ENCODE measurements around the gene SH2B3.
"Not testable (repeated sequence)": the region's sequence is repeated elsewhere in the genome, so short reads cannot be mapped to it uniquely, and the experiment has no call there.

Gene SH2B3

DNA sequence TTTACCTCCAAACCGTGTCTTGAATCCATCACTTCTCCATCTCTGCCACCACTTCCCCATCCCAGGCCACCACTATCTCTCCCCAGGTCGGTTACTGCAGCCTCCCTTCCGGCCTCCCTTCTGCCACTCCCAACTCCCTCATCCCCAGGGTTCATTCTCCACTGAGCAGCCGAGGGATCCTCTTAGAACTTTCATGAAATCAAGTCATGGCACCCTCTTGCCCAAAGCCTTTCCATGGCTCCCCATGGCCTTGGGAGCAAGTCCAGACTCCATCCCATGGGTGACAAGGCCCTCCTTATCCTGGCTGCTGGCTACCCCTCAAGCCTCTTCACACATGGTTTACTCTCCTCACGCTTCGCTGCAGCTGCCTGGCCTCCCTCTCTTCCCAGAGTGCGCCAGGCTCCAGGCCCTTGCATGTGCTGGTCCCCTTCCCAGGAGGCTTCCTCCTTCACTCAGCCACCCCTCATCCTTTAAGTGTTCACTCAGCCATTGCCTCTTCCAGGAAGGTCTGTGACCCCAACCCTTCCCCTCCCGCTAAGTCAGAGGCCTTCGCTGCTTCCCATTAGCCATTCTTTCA, 17.9 kb upstream of the SH2B3 start:
- TF ChIP-seq, protein P1, sequence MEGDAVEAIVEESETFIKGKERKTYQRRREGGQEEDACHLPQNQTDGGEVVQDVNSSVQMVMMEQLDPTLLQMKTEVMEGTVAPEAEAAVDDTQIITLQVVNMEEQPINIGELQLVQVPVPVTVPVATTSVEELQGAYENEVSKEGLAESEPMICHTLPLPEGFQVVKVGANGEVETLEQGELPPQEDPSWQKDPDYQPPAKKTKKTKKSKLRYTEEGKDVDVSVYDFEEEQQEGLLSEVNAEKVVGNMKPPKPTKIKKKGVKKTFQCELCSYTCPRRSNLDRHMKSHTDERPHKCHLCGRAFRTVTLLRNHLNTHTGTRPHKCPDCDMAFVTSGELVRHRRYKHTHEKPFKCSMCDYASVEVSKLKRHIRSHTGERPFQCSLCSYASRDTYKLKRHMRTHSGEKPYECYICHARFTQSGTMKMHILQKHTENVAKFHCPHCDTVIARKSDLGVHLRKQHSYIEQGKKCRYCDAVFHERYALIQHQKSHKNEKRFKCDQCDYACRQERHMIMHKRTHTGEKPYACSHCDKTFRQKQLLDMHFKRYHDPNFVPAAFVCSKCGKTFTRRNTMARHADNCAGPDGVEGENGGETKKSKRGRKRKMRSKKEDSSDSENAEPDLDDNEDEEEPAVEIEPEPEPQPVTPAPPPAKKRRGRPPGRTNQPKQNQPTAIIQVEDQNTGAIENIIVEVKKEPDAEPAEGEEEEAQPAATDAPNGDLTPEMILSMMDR (IDR thresholded peaks at IDR 0.05; ENCODE audit: borderline replicate concordance, control extremely low read depth, extremely low read depth, insufficient read depth, missing control alignments), result no peak

DNA sequence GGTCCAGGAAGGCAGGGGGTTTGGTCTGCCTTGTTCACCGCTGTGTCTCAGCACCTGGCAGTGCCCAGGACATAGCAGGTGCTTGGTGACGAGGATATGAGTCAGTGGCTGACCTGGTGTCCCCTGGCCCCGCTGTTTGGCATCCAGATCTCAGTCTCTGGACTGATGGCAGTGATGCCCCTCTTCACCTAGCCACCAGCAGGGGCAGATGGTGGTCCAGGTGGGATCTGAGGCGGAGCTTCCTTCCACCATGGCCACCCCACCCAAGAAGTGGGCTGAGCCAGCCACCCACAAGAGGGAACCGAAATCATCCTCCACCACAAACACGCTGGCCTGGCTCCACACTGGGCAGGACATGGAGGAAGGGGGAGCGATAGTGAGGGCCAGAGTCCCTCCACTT, 16.1 kb upstream of the SH2B3 start:
- peak; percentile 10 for DNase-seq (ENCODE audit: low spot score)
- TF ChIP-seq, protein P1 (IDR thresholded peaks at IDR 0.05; ENCODE audit: borderline replicate concordance, control extremely low read depth, extremely low read depth, insufficient read depth, missing control alignments), result no peak
- in situ Hi-C loops (cut with MboI; ENCODE audit: low sequenced_read_pairs, unreplicated experiment), result loop anchor here (10.0 kb wide), 1 partner anchor 135 kb away; no protein-coding TSS in a partner anchor

More for the DNA sequence above, 17.9 kb upstream of the SH2B3 start:
- no peak for DNase-seq (ENCODE audit: low spot score)
- in situ Hi-C loops (cut with MboI; ENCODE audit: low sequenced_read_pairs, unreplicated experiment), result no loop called here

DNA sequence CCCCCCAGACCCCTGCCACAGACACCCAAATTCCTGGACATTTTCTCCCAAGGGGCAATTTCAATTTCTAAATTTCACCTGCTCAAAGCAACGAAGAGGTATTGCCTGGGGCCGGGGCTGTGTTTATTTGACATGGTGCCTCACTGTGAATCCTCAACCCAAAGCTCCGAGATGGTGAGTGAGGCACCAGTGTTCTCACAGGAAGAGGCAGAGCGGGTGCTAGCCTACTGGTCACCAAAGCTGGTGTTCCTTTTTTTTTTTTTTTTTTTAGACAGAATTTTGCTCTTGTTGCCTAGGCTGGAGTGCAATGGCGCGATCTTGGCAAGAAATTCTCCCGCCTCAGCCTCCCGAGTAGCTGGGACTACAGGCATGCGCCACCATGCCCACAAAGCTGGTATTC, 14.8 kb upstream of the SH2B3 start:
- in situ Hi-C loops (cut with MboI; ENCODE audit: low sequenced_read_pairs, unreplicated experiment), result loop anchor here (10.0 kb wide), 1 partner anchor 134 kb away; no protein-coding TSS in a partner anchor
- DNase-seq (ENCODE audit: low spot score), result no peak
- TF ChIP-seq, protein P1 (IDR thresholded peaks at IDR 0.05; ENCODE audit: borderline replicate concordance, control extremely low read depth, extremely low read depth, insufficient read depth, missing control alignments), result no peak

DNA sequence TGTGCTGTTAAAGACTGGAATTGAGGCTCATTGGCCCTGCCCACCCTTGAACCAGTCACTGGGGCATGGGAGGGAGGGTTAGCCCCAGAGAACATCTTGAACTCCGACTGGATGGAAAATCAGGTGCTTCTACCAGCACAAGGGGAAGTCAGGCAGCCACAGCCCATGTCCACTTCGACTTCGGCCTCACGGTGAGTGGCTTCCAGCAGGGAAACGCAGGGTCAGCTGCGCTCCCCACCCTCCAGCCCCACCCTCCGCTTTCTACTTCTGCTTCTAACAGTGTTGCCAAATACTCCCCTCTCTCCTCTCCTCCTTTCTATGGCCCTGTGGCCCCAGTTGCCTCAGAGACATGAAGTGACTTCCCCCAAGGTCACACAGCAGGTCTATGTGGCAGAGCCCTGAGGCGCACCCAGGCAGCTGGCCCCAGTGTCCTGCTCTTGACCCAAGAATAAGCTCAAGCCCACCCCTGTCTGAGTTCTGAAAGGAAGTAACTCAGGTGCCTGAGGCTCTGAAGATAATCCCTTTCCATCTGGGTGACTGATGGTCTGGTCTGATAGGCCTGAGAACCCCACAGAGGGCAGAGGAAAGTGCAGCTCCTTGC, 11.9 kb upstream of the SH2B3 start:
- DNase-seq (ENCODE audit: low spot score), result peak; percentile 6
- in situ Hi-C loops (cut with MboI; ENCODE audit: low sequenced_read_pairs, unreplicated experiment), result loop anchor here (10.0 kb wide), 1 partner anchor 131 kb away; no protein-coding TSS in a partner anchor
- TF ChIP-seq, protein P1 (IDR thresholded peaks at IDR 0.05; ENCODE audit: borderline replicate concordance, control extremely low read depth, extremely low read depth, insufficient read depth, missing control alignments), result no peak

DNA sequence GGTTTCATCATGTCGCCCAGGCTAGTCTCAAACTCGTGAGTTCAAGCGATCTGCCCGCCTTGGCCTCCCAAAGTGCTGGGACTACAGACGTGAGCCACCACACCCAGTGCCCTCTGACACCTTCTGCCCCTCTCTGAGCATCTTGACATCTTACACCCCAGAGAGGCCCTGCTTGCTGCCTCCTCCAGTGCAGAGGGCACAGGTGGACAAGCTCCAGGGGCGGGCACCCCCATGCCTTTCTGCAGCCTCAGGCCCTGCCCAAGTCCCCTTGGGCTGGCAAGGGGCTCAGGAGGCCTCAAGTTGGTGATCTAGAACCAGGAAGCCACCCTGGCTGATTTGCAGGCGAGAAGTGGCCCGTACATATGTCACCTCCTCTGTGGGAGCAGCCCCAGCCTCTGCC, 11.2 kb upstream of the SH2B3 start:
- in situ Hi-C loops (cut with MboI; ENCODE audit: low sequenced_read_pairs, unreplicated experiment), result loop anchor here (10.0 kb wide), 1 partner anchor 130 kb away; no protein-coding TSS in a partner anchor

DNA sequence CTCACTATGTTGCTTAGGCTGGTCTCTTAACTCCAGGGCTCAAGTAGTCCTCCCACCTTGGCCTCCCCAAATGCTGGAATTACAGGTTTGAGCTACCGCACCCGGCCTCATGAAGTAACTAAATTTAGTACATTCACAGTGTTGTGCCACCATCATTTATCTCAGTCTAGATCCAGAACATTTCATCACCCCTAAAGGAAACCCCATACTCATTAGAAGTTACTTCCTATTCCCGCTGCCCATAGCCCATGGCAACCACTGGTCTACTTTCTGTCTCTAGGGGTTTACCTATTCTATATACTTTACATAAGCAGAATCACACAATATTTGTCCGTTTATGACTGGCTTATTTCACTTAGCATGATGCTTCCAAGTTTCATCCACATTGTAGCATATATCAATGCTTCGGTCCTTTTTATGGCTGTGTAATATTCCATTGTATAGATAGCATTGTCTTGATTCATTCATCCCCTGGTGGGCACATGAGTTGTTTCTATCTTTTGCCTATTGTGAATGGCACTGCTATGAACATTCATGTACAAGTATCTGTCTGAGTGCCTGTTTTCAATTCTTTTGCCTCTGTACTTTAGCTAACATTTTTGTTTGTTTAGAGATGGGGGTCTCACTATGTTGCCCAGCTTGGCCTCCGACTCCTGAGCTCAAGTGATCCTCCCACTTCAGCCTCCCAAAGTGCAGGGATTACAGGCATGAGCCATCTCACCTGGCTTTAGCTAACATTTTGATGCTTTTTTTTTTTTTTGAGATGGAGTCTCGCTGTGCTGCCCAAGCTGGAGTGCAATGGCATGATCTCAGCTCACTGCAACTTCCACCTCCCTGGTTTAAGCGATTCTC, 10.2 kb upstream of the SH2B3 start:
- no peak for DNase-seq (ENCODE audit: low spot score)
- in situ Hi-C loops (cut with MboI; ENCODE audit: low sequenced_read_pairs, unreplicated experiment), result loop anchor here (5.0 to 10.0 kb wide), 2 partner anchors 52 to 129 kb away; no protein-coding TSS in a partner anchor
- TF ChIP-seq, protein P1 (IDR thresholded peaks at IDR 0.05; ENCODE audit: borderline replicate concordance, control extremely low read depth, extremely low read depth, insufficient read depth, missing control alignments), result no peak

More for the DNA sequence above, 11.2 kb upstream of the SH2B3 start:
- DNase-seq (ENCODE audit: low spot score), result peak; percentile 6
- TF ChIP-seq, protein P1 (IDR thresholded peaks at IDR 0.05; ENCODE audit: borderline replicate concordance, control extremely low read depth, extremely low read depth, insufficient read depth, missing control alignments), result no peak

DNA sequence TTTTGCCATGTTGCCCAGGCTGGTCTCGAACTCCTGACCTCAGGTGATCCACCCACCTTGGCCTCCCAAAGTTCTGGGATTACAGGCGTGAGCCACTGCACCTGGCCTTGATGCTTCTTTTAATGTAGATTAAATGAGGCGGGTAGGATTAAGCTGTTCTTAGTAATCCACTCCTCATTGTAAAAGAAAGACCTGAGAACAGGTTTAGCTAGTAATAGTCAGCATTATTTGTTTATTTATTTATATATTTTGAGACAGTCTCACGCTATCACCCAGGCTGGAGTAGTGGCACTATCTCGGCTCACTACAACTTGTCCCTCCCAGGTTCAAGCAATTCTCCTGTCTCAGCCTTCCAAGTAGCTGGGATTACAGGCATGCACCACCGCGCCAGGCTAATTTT, 9.5 kb upstream of the SH2B3 start:
- not testable (repeated sequence) for DNase-seq (ENCODE audit: low spot score)
- in situ Hi-C loops (cut with MboI; ENCODE audit: low sequenced_read_pairs, unreplicated experiment), result loop anchor here (5.0 to 10.0 kb wide), 2 partner anchors 51 to 129 kb away; no protein-coding TSS in a partner anchor
